ENCODE results near the gene GPR108. TPM values are rescaled to one million over a fixed set of nuclear protein-coding genes. Genes with fewer than 3 reads are reported as not detected.

GPR108 gene
- total and polyA plus RNA-seq, 2 donors from 2014 or later: 113 to 144 TPM

DNA sequence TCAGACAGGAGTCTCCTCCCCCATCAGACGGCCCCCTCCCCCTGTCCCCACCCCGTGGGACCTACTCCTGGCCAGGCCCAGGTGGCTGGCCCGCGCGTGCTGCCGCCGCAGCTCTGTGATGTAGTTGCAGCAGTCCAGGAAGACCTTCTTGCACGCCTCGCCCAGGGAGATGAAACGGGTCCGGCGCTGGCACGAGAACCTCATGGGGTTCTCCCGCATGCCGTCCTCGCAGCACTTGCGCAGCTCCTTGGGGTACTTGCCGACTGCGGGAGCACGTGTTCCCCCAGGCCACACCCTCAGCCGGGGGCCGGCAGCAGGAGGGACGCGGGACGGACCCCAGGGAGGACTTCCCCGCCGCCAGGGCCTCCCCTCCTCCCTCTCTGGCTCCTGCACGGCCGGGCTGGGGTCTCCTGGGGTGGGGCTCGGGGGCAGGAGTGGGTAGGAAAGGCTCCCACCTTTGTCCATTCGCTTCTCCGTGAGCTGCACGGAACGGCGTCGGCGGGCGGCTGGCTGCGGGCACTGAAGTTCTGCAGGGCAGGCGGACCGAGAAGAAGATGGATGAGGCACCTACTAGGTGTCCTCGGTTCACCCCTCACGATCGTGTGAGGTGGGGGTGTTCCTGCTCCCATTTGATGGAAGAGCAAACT, 30.2 kb downstream of the GPR108 start:
- Histone ChIP-seq H3K9ac (ENCODE audit: low read length in 3 of 3) (no peak overlapping the region), H3K36me3 (ENCODE audit: control insufficient read depth in 2 of 3, insufficient read depth in 3 of 3, low read length in 3 of 3) (no peaks in the 10 kb centered on the region), H3K4me1 (ENCODE audit: control insufficient read depth in 2 of 3, insufficient read depth in 2 of 3, low read depth in 1 of 3, low read length in 3 of 3) (no peaks in the 10 kb centered on the region), H3K27ac (ENCODE audit: low read depth in 2 of 2, low read length in 2 of 2) (no peak overlapping the region), H3K9me3 (ENCODE audit: control insufficient read depth in 2 of 3, insufficient read depth in 1 of 3, low read length in 3 of 3) (no peaks in the 10 kb centered on the region), H3K4me3 (ENCODE audit: low read length in 3 of 3) (no peak overlapping the region), H3K27me3 (ENCODE audit: control insufficient read depth, insufficient read depth, low read length) (peaks cover 11% of the 10 kb centered on the region)
- FAIRE-seq (no peak), DNase-seq (peak in 1 of 5 donors; percentile 71)
- TF ChIP-seq, protein P1, sequence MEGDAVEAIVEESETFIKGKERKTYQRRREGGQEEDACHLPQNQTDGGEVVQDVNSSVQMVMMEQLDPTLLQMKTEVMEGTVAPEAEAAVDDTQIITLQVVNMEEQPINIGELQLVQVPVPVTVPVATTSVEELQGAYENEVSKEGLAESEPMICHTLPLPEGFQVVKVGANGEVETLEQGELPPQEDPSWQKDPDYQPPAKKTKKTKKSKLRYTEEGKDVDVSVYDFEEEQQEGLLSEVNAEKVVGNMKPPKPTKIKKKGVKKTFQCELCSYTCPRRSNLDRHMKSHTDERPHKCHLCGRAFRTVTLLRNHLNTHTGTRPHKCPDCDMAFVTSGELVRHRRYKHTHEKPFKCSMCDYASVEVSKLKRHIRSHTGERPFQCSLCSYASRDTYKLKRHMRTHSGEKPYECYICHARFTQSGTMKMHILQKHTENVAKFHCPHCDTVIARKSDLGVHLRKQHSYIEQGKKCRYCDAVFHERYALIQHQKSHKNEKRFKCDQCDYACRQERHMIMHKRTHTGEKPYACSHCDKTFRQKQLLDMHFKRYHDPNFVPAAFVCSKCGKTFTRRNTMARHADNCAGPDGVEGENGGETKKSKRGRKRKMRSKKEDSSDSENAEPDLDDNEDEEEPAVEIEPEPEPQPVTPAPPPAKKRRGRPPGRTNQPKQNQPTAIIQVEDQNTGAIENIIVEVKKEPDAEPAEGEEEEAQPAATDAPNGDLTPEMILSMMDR (IDR thresholded peaks at IDR 0.05; ENCODE audit: borderline replicate concordance, extremely low read depth, insufficient read depth): no peak
- intact Hi-C loops (cut with DNase I): no loop called here

DNA sequence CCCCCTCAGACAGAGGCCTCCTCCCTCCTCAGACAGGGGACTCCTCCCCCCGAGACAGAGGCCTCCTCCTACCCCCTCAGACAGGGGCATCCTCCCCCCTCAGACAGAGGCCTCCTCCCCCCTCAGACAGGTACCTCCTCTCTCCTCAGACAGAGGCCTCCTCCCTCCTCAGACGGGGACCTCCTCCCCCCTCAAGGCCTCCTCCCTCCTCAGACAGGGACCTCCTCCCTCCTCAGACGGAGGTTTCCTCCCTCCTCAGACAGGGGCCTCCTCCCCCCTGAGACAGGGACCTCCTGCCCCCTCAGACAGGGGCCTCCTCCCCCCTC, 30.8 kb downstream of the GPR108 start:
- TF ChIP-seq, protein P1 (IDR thresholded peaks at IDR 0.05; ENCODE audit: borderline replicate concordance, extremely low read depth, insufficient read depth): no peak
- FAIRE-seq (no peak), DNase-seq (peak in 1 of 5 donors; percentile 37)
- Histone ChIP-seq H3K4me3 (ENCODE audit: low read length in 3 of 3) (no peak overlapping the region), H3K9ac (ENCODE audit: low read length in 3 of 3) (no peak overlapping the region), H3K36me3 (ENCODE audit: control insufficient read depth in 2 of 3, insufficient read depth in 3 of 3, low read length in 3 of 3) (no peaks in the 10 kb centered on the region), H3K9me3 (ENCODE audit: control insufficient read depth in 2 of 3, insufficient read depth in 1 of 3, low read length in 3 of 3) (no peaks in the 10 kb centered on the region), H3K27me3 (ENCODE audit: control insufficient read depth, insufficient read depth, low read length) (peaks cover 11% of the 10 kb centered on the region), H3K4me1 (ENCODE audit: control insufficient read depth in 2 of 3, insufficient read depth in 2 of 3, low read depth in 1 of 3, low read length in 3 of 3) (no peaks in the 10 kb centered on the region), H3K27ac (ENCODE audit: low read depth in 2 of 2, low read length in 2 of 2) (no peak overlapping the region)
- intact Hi-C loops (cut with DNase I): no loop called here

- peaks cover 11% of the 10 kb centered on the region for H3K27me3 ChIP-seq (ENCODE audit: control insufficient read depth, insufficient read depth, low read length)
- DNase-seq: peak in 2 of 5 donors; percentile 32 to 41
- intact Hi-C loops (cut with DNase I): no loop called here
Measured at GRCh38 chr19:6705931-6706632, 31.3 kb downstream of the GPR108 start.

More at GRCh38 chr19:6705931-6706632, 31.3 kb downstream of the GPR108 start:
- Histone ChIP-seq H3K9ac (ENCODE audit: low read length in 3 of 3) (no peak overlapping the region), H3K36me3 (ENCODE audit: control insufficient read depth in 2 of 3, insufficient read depth in 3 of 3, low read length in 3 of 3) (no peaks in the 10 kb centered on the region), H3K4me1 (ENCODE audit: control insufficient read depth in 2 of 3, insufficient read depth in 2 of 3, low read depth in 1 of 3, low read length in 3 of 3) (no peaks in the 10 kb centered on the region), H3K9me3 (ENCODE audit: control insufficient read depth in 2 of 3, insufficient read depth in 1 of 3, low read length in 3 of 3) (no peaks in the 10 kb centered on the region), H3K4me3 (ENCODE audit: low read length in 3 of 3) (no peak overlapping the region), H3K27ac (ENCODE audit: low read depth in 2 of 2, low read length in 2 of 2) (no peak overlapping the region)
- no peak for FAIRE-seq
- TF ChIP-seq, protein P1 (IDR thresholded peaks at IDR 0.05; ENCODE audit: borderline replicate concordance, extremely low read depth, insufficient read depth): no peak
